Natural killer cell (primary cell): ENCODE data around the gene ACCS. TPM values are rescaled to one million over a fixed set of nuclear protein-coding genes. Genes with fewer than 3 reads are reported as not detected.

Experiments
- ATAC-seq, 3 donors: fragments of 150-1000 bp in 2 of 3; fragments of 200-7000 bp in 1 of 3; cut with Tn5 transposase; 1 replicate in 1 of 3; 2 replicates in 2 of 3; pipeline ENCODE4 v1.10.0; 2021; ENCODE audit warnings: mild to moderate bottlenecking in 2 of 3, moderate library complexity in 2 of 3
- DNase-seq, 2 donors: peaks; one replicate each; pipeline versions ENCODE4 v3.0.0 to v3.0.0-alpha.2; 2013 to 2021; ENCODE audit warnings: mixed read lengths in 1 of 2
- H3K27ac ChIP-seq: one replicate; pipeline ENCODE4 v1.5.1; 2013; ENCODE audit warnings: mild to moderate bottlenecking, low read length
- H3K27me3 ChIP-seq: one replicate; pipeline ENCODE4 v1.6.1; 2013; ENCODE audit warnings: low read length; ENCODE audit not compliant: control insufficient read depth, insufficient read depth
- H3K36me3 ChIP-seq: one replicate; pipeline ENCODE4 v1.6.1; 2013; ENCODE audit warnings: low read length; ENCODE audit not compliant: control insufficient read depth, insufficient read depth
- H3K4me1 ChIP-seq: one replicate; pipeline ENCODE4 v1.6.1; 2013; ENCODE audit warnings: low read length; ENCODE audit not compliant: control insufficient read depth, insufficient read depth
- H3K4me3 ChIP-seq: one replicate; pipeline ENCODE4 v1.5.1; 2013; ENCODE audit warnings: low read length
- H3K9me3 ChIP-seq: one replicate; pipeline ENCODE4 v1.6.1; 2013; ENCODE audit warnings: low read length; ENCODE audit not compliant: control insufficient read depth, insufficient read depth
- H3K27ac Mint-ChIP-seq, 2 donors: one replicate each; pipeline ENCODE4 v1.8.0; 2022; ENCODE audit warnings: mild to moderate bottlenecking in 2 of 2, mixed read lengths in 2 of 2, moderate library complexity in 1 of 2
- H3K27me3 Mint-ChIP-seq, 2 donors: one replicate each; pipeline ENCODE4 v1.8.0; 2022; ENCODE audit warnings: low read depth in 2 of 2, mixed read lengths in 2 of 2
- H3K36me3 Mint-ChIP-seq: one replicate; pipeline ENCODE4 v1.8.0; 2022; ENCODE audit warnings: mixed read lengths
- H3K4me1 Mint-ChIP-seq, 2 donors: one replicate each; pipeline ENCODE4 v1.8.0; 2022; ENCODE audit warnings: mixed read lengths in 2 of 2
- H3K4me3 Mint-ChIP-seq: one replicate; pipeline ENCODE4 v1.8.0; 2022; ENCODE audit warnings: mild to moderate bottlenecking, moderate library complexity, mixed read lengths
- H3K9me3 Mint-ChIP-seq, 2 donors: one replicate each; pipeline ENCODE4 v1.8.0; 2022; ENCODE audit warnings: mixed read lengths in 2 of 2
- CTCF ChIP-seq: fragments of 200-600 bp; IDR thresholded peaks from one replicate; pipeline ENCODE4 v1.8.0; 2022; ENCODE audit warnings: antibody characterized with exemption
- WGBS: methylation state at CpG from one replicate; pipeline ENCODE4 v1.1.7; 2013; ENCODE audit warnings: missing lambda C conversion rate; ENCODE audit not compliant: insufficient coverage; 5-methylcytosine and 5-hydroxymethylcytosine counted together
- intact Hi-C: fragments of 100-400 bp; cut with micrococcal nuclease; formaldehyde crosslinking; loops from one replicate; pipeline ENCODE4 v1.14.2; 2022
- total RNA-seq, 4 donors: library from RNA; stranded (reverse); fragments of 120-200 nt in 1 of 4; gene quantifications; one replicate each; pipeline versions ENCODE4 v1.2.3 to v1.2.4, GENCODE V29; 2013 to 2022

The ACCS gene
- total RNA-seq, 3 donors from 2014 or later (not counting 1 experiment from before 2014, with no cell fraction given) = 16.3 to 32.1 (median 31.9) TPM

- no peak for DNase-seq
- H3K27me3 ChIP-seq = no peaks in the 10 kb centered on the region
- intact Hi-C loops = no loop called here
- Mint-ChIP-seq H3K4me3 (no peak overlapping the region), H3K27me3 (no peaks in the 10 kb centered on the region), H3K4me1 (peaks cover 0 to 6% of the 10 kb centered on the region in 2 donors), H3K9me3 (no peaks in the 10 kb centered on the region), H3K27ac (no peak overlapping the region), H3K36me3 (peaks cover 5% of the 10 kb centered on the region)
- TF ChIP-seq CTCF = no peak
- H3K9me3 ChIP-seq = no peaks in the 10 kb centered on the region
- ATAC-seq = no peak
- no peak overlapping the region for H3K27ac ChIP-seq
- H3K36me3 ChIP-seq = peaks cover 13% of the 10 kb centered on the region
- no peaks in the 10 kb centered on the region for H3K4me1 ChIP-seq
- WGBS = 98% methylated on average over 8 of the region's 8 CpGs
- H3K4me3 ChIP-seq = no peak overlapping the region
Measured at GRCh38 chr11:44072757-44073658, 6.9 kb downstream of the ACCS start.

- no peak for DNase-seq
- Histone ChIP-seq H3K27me3 (no peaks in the 10 kb centered on the region), H3K27ac (no peak overlapping the region), H3K4me3 (no peak overlapping the region), H3K9me3 (no peaks in the 10 kb centered on the region), H3K4me1 (no peaks in the 10 kb centered on the region), H3K36me3 (peaks cover 10% of the 10 kb centered on the region)
- intact Hi-C loops = no loop called here
- Mint-ChIP-seq H3K27me3 (no peaks in the 10 kb centered on the region), H3K4me1 (no peaks in the 10 kb centered on the region), H3K4me3 (no peak overlapping the region), H3K27ac (no peak overlapping the region), H3K9me3 (no peaks in the 10 kb centered on the region), H3K36me3 (no peaks in the 10 kb centered on the region)
- no peak for TF ChIP-seq CTCF
- no peak for ATAC-seq
- WGBS = 97% methylated on average over 5 of the region's 5 CpGs
Measured at GRCh38 chr11:44078794-44079193, 12.7 kb downstream of the ACCS start.

- DNase-seq (no peak), ATAC-seq (no peak)
- no peak overlapping the region for H3K4me3 ChIP-seq
- no peaks in the 10 kb centered on the region for H3K4me1 Mint-ChIP-seq
- H3K4me1 ChIP-seq = no peaks in the 10 kb centered on the region
- H3K27me3 Mint-ChIP-seq = no peaks in the 10 kb centered on the region
- no peaks in the 10 kb centered on the region for H3K27me3 ChIP-seq
- H3K27ac Mint-ChIP-seq = no peak overlapping the region
- H3K9me3 Mint-ChIP-seq = no peaks in the 10 kb centered on the region
- H3K27ac ChIP-seq = no peak overlapping the region
- intact Hi-C loops = no loop called here
- H3K36me3 ChIP-seq = peaks cover 10% of the 10 kb centered on the region
- no peaks in the 10 kb centered on the region for H3K9me3 ChIP-seq
- TF ChIP-seq CTCF = no peak
- WGBS = 87% methylated on average over 3 of the region's 6 CpGs
- H3K4me3 Mint-ChIP-seq = no peak overlapping the region
- H3K36me3 Mint-ChIP-seq = no peaks in the 10 kb centered on the region
Measured at GRCh38 chr11:44079376-44079775, 13.3 kb downstream of the ACCS start.

GRCh38 chr11:44080951-44081350, 14.9 kb downstream of the ACCS start:
- WGBS = 90% methylated on average over 9 of the region's 9 CpGs
- peaks cover 5% of the 10 kb centered on the region for H3K36me3 ChIP-seq
- H3K27me3 ChIP-seq = no peaks in the 10 kb centered on the region
- Mint-ChIP-seq H3K9me3 (no peaks in the 10 kb centered on the region), H3K36me3 (no peaks in the 10 kb centered on the region), H3K4me1 (no peaks in the 10 kb centered on the region), H3K27me3 (no peaks in the 10 kb centered on the region), H3K27ac (no peak overlapping the region), H3K4me3 (no peak overlapping the region)
- DNase-seq (no peak), ATAC-seq (no peak)
- intact Hi-C loops = no loop called here
- no peak for TF ChIP-seq CTCF
- H3K4me3 ChIP-seq = no peak overlapping the region
- H3K9me3 ChIP-seq = no peaks in the 10 kb centered on the region
- H3K27ac ChIP-seq = no peak overlapping the region
- H3K4me1 ChIP-seq = no peaks in the 10 kb centered on the region
